Activated CD4-positive, CD25-positive, alpha-beta regulatory T cell treated with anti-CD3 and anti-CD28 coated beads, Interleukin-2, amount 50 U/mL, for 72 hours (primary cell): ENCODE data around the gene CPA2.

Experiments
- DNase-seq: peaks from one replicate; pipeline ENCODE4 v3.0.0; 2021

CPA2 gene

DNA sequence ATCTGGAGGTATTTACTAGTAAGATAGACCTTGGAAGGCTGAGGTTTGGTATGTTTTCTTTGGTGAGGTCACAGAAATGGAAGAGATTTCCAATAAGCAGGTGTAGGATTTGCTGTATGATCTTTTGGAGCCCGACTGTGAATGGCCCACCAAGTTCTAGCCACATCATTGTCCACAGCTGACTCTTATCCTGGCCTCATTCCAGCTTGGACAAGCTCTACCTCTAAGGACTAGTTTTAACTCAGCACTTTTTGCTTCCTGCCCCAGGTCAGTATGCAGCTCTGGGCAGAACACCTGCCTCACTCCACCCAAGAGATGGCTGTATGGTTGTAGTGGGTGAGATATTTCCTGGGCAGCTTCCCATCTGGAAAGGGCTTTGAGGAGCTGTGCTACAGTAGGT, 20.2 kb downstream of the CPA2 start:
- DNase-seq, result no peak

DNA sequence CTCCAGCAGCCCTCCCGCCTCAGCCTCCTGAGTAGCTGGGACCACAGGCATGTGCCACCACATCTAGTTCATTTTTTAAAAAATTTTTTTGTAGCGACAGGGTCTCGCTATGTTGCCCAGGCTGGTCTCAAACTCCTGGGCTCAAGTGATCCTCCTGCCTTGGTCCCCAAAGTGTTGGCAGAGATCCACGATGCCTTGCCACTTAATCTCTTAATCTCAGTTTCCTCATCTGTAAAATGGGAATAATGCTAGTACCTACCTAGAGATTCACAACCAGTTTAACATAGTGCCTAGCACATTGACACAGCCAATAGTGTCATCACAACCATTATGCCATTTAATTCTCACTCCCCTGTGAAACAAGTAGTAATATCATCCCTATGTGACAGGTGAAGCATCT, 21.5 kb downstream of the CPA2 start:
- DNase-seq, result no peak

DNA sequence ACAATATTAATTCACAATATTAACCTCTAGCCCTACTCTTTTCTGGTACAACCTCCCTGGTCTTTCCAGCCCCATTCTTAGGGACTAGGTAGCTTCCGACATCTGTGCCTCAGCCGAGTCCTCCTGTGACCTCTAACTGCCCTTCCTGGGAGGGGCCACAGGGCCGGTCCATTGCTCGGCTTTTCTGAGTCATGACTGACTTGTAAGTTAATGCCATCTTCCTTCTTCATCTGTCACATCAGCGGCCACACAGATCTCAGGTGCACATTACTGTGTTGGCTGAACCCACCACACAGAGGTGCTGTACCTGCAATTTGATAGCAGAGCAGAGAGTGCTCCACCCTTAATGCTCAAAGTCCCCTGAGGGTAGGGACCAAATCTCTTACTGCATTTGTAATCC, 22.2 kb downstream of the CPA2 start:
- no peak for DNase-seq

DNA sequence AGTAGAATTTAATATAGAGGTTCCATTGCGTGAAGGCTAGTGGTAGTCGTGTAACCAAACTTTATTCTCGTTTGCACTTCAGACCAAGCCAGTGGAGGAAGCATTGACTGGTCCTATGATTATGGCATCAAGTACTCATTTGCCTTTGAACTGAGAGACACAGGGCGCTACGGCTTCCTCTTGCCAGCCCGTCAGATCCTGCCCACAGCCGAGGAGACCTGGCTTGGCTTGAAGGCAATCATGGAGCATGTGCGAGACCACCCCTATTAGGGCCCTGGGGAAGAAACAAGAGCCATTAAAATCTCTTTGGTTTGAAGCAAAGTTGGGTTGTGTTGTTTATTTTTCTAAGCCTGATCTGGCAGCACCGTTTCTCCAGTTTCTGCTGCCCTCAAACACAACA, 22.8 kb downstream of the CPA2 start:
- no peak for DNase-seq

DNA sequence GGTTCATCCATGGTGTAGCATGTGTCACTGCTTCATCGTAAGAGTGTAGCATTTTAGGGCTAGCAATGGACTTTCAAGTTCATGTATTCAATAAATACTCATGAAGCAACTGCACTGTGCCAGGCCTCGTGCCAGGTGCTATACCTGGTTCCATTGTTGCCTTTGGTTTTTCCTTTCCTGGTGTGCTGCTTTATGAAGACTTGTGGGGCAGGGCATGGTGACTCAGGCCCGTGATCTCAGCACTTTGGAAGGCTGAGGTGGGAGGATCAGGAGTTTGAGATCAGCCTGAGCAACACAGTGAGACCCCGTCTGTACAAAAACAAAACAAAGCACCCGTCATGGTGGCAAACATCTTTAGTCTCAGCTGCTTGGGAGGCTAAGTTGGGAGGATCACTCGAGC, 24.1 kb downstream of the CPA2 start:
- DNase-seq, result no peak

DNA sequence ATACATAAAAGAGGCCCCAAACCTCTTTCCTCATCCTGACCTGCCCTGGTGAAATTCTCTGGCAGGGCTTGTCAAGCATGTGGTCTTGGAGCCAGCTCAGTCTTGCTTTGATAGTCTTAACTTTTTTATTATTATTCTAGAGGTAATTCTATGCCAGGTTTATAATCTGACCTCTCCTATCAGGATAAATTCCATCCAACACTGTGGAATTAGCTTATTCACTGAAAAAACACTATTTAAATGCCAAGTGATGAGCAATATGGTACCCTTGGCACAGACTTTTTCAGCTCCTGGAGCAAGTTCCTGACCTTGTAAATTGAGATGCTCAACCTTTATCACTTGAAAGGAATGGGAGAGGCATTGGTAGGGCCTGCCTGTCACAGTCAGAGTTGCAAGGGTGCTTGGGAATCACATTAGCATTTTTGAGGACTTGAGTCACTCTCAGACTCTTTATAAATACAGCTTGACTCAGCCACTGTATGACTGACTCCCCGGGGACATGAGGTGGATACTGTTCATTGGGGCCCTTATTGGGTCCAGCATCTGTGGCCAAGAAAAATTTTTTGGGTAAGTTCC, 26.1 kb downstream of the CPA2 start, which contains the start of gene CPA4:
CPA4 (plus strand) TSS at position 480 of the 576 bp plus-strand sequence; CDS start at position 500, 20 bp downstream.
- DNase-seq, result no peak

DNA sequence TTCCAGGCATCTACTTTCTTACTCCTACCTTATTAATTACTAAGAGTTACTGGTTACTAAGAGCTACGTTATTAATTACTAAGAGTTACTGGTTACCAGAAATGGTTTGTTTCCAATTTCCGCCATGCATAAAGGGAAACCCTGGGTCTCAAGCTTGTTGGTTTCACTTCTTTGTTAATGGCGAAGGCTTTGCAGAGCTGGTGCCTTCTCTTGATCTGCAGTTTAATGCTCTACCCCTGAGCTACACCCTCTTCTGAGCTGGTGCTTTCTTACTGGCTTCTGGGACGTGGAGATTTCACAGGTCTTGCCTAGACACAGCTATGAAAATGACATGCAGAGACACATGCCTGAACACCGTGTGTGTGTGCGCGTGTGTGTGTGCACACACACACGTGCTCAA, 26.9 kb downstream of the CPA2 start:
- no peak for DNase-seq

DNA sequence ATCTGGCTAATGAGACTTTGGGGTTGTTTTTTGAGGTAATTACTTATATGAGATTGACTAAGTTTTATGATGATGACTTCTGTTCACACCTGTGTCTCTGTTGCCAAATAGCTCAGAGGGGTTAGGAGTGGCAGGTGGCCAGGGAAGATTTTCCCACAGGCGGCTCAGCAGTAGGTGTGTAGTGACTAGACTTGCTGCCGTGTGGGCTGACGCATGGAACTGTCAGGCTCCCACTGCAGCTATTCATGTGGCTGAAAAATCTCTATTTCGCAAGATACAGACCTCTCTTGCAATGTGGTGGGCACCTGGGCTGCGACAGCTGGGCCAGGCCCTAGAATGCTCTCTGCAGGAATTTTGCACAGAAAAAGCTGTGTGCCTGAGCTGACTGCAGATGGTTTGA, 27.7 kb downstream of the CPA2 start:
- DNase-seq, result no peak

DNA sequence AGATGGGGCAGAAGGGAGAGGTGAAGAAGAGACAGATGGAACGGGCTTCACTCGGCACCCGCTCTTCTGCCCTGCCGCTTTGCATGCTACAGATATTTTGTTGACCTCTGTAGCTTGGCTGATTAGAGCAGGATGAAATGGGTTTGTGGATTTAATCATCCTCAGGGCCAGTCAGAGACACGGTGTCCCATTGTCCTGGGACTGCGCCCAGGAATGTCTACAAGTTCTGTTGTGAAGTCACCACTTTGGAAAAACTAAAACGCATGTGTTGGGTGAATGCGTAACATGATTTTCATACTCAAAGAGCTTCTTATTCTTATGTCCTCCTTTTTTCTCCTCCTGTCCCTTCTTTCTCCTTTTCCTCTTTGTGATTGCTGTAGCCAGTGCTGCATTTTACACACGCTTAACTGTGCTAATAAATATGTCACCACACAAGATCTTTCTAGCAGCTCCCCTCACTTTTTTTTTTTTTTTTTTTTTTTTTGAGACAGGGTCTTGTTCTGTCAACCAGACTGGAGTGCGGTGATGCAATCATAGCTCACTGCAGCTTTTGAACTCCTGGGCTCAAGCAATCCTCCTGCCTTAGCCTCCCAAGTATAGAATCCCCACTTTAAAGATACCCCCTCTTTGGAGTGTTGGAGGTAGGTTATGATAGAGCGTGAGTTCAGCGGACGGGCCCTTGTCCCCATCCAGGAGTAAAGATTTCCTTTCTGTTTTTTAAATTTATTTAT, 29.7 kb downstream of the CPA2 start:
- no peak for DNase-seq

DNA sequence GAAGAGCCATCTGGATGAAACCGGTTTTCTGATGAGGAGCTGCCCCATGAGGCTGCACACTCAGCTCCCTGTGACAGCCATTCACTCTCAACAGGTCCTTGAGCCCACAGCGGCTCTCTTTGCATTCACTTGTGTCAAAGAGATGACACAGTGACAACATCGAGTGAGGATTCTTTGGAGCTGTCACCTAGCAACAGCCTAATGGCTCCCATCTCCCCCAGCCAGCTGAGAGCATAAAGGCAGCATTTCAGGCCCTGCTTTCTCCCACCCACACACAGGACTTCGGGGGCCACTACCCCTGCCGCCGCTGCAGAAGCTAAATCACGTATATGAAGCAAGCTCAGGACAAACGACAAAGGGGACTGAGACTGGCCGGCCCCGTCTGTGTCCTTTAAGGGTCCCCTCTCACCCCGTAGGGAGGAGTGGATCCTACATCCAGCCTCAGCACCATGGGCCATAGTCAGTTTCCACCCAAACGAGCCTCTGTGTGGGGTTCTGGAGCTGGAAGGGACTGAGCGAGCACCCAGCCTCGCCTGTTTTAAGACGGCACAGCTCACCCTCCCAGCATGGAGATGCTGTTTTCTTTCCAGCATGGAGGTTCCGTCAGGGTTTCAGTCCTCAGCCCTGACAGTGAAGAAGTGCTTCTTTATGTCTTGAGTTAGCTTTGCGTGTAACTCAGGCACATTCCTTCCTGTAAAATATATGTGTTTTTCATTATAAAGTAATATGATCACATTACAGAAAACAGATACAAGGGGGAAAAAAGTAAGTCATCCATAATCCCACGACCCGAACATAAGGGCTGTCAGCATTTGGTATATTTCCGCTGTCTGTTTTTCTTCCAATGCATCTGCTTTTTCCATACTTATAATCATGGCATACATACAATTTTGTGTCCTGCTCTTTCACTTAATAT, 31.2 kb downstream of the CPA2 start:
- no peak for DNase-seq

DNA sequence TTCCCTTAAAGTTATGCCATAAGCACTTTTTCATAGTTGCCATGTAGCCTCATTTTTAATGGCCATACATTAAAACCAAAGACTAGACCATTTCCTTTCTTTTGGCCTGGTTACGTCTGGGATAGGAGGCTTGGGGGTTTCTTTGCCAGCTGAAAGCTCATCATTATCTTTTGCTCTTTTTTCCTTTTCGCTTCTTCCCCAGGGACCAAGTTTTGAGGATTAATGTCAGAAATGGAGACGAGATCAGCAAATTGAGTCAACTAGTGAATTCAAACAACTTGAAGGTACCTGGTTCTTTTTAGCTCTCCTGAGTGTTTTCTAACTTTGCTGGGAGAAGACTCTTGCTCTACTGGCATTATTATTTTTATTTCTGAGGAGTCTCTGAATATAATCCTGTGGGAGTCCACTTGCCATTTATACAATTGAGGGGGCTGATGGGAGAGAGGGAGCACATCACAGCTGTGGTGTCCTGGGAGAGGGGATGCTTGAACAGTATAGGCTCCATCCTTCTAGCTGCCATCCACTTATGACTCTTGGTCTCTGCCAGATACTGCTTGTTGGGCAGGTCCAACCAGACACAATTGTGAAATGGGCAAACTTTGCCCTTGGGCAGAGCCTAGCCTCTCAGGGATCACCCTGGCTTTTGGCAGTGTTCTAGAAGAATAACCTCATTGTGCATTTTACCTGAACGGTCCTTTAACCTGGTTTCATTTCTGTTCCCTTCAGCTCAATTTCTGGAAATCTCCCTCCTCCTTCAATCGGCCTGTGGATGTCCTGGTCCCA, 32.1 kb downstream of the CPA2 start:
- DNase-seq, result no peak

DNA sequence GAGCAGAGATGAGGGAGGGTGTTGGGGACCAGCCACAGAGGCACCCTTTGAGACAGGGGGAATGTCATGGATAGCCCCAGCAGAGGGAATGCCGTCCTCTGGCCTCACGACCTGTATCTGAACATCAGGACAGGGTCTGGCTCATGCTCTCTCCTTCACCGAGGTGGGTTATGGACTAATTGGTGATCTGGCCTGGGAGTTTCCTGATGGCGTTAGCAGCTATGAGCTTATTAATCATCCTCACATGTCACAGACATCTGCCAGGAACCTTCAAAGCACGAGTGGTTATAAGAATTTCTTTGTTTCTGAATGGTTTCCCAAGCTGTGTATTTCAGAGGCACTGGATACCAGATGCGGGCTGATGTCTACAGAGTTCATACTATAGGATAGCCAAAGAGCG, 33.2 kb downstream of the CPA2 start:
- no peak for DNase-seq

DNA sequence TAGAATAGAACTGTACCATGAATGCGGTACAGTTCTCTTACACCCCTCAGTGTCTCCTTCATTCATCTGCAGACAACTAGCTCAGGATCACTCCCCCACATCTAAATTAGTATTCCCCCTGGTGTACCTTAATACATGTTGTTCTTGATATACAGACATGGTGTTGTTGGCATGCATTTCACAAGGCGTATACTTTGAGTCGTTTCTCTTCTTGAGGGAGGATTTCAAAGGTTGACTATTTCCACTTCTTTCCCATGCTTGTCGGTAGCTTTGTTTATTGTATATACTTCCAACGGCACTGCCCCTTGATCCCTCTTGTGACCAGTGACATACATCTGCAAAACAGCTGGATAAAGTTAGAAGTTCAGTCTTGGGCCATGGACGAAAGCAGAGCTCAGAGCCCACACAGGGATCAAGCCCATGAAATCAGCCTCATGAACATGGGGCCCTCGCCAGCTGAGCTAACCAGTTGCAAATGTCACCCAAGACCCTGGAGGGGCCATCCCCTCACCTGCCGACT, 34.9 kb downstream of the CPA2 start:
- no peak for DNase-seq

DNA sequence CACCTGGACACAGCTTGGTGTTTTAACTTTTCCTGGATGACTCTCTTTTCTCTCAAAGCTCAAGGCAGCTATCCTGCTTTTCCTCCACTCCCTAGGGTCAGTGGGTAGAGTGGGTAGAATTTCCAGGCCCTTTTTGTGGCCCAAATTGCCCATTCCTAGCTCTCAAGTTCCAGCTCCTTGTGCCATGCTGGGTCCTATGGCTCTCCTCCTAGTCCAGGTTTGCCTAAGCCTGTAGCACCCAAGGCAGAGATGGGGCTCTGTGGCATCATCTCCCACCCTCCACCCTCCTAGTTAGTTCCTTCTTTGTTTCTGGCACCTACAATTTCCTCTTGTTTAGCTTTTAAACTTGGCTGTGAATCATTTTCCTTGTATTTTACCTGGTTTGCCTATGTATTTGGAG, 36.0 kb downstream of the CPA2 start:
- no peak for DNase-seq

DNA sequence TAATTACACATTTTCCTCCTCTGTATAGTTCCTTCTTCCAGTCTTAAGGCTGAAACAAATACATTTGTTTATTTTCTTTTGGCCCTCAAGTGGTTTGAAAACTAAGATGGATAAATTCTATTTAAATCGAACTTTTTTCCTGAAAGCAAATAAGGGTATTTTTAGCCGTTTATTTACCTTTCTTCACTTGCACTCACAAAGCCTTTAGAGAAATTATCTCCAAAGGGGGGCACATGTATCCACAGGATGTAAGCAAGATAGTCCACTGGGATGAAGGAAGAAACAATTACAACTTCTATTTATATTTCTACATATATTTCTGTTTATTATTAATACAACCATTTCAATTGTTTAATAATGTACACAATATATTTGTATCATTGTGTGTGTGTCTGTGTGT, 36.5 kb downstream of the CPA2 start:
- no peak for DNase-seq

DNA sequence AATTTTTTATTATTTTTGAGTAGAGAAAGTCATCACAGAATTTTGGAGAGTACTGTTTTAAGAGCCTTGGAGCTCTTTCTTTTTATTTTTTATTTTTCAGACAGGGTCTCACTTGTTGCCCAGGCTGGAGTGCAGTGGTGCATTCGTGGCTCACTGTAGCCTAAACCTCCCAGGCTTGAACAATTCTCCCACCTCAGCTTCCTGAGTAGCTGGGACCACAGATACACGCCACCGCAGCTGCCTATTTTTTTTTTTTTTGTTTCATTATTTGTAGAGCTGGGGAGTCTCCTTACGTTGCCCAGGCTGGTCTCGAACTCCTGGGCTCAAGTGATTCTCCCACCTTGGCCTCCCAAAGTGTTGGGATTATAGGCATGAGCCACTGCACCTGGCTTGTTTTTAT, 36.9 kb downstream of the CPA2 start:
- DNase-seq, result no peak

DNA sequence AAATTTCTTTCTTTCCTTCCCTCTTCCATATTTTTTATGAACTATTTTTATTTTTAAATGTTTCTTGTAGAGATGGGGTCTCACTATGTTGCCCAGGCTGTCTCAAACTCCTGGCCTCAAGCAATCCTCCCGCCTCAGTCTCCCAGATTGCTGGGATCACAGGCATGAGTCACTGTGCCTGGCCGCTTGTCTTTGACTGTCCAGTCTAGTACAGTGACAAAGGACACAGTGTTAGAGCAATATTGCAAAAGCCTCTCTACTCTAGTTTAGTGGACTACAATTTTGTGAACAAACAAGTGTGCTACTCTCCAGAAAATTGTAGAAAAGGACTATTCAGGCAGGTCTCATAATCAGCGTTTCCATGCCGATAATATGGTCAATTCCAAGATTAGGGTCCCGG, 37.3 kb downstream of the CPA2 start:
- DNase-seq, result no peak

DNA sequence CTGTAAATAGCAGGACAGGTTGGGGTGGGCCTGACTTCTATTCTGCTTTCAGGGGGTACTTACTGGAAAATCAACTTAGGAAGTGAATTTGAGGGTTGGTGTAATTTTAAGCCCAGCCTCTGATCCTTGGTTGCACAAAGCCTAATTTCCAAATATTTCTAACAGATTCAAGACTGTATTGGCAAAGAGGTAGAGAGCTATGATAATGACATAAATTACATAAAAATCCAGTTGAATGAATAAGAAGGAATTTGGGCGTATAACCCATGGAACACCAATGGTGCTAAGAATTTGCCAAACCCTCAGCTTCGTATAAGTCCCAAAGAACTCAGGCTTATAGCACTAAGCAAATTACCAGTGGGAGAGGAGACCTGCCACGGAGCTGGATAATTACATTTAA, 38.2 kb downstream of the CPA2 start:
- no peak for DNase-seq

DNA sequence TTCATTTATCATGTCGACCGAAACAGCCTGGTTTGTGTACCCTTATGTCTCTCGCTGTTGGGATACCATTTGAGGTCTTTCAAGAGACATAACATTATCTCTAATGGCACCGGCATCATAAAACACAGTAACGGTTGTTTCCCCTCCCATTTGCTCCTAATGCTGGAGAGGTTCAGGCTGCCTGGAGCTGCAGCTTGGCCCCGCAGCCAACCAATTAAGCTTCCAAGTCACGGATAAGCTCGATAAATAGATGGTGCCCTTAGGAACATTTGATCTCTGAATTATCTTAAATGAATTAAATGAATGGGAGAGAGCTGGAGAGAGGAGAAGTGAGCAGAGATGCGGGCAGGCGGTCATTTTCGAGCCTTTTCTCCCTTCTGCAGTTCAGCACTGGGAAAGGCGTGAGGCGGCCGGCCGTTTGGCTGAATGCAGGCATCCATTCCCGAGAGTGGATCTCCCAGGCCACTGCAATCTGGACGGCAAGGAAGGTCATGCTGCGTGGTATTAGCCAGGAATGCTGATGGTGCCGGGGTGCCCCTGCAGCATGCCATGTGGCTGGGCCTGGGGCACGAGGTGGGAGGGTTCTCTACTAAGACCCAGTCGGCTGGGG, 38.9 kb downstream of the CPA2 start:
- no peak for DNase-seq

DNA sequence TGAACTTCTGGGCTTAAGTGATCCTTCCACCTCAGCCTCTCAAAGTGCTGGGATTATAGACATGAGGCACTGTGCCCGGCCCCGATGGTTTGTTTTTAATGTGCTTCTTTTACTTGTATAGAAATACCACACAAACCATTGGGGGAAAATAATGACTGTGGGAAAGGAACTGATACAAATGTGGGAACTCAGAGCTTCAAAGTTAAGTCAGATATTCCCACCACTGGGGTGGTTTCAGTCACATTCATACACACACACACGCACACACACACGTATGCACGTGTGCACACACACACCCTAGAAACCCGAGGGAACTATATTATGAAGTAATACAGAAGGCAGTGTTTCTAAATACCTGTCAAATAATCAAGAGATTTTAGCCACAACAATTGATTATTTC, 43.3 kb downstream of the CPA2 start:
- no peak for DNase-seq

DNA sequence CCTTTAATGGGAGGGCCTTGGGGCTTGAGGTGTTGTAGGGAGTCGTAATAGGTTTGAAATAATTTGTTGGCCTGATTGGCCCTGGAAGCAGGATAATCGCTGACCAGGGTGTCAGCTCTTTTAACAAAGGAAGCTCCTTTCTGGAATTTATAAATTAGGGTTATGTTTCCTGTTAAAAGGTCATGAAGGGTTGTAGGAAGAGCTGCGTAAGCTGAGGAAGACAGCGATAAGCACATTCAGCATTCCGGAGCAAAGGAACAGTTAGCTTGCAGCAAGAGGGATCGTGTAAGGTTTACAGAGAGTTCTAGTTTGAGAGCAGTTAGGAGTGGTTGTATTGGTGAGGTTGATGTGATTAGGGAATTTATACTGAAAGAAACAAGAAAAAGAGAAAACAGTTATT, 47.6 kb downstream of the CPA2 start:
- no peak for DNase-seq

DNA sequence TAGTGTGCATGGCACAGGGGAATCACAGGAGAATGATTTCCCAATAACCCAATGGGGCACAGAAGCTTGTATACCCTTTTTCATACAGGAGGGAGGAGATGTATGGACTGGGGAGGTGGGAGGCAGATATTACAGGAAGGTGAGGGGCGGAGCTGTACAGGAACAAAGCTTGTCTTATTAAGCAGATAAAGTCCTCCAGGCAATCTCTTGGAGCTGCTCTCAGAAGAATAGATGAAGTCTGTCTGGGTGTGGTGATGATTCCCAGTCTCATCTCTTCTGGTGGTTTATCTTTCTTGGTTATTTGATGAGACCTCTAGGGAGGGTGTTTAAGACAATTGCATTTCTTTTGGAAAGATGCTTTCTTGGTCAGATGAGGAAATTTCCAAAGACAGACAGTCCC, 52.9 kb downstream of the CPA2 start:
- no peak for DNase-seq
